NCI-H1417 treated with DMSO at 0.1 percent for 48 hours (cell line): ENCODE data around the gene PDE4D.

Experiments used
- DNase-seq: peaks from one replicate; lab custom pipeline; 2025; lab: John Stamatoyannopoulos, UW

The PDE4D gene

GRCh38 chr5:59177644-59178043 lies 715.9 kb downstream of the PDE4D start:
- no peak for DNase-seq

GRCh38 chr5:59174248-59174844 lies 719.2 kb downstream of the PDE4D start:
- DNase-seq: no peak

GRCh38 chr5:59173578-59173977 lies 719.9 kb downstream of the PDE4D start:
- no peak for DNase-seq

- no peak for DNase-seq
Observed at GRCh38 chr5:59171131-59171530, 722.4 kb downstream of the PDE4D start.

- no peak for DNase-seq
Observed at GRCh38 chr5:59169768-59170150, 723.8 kb downstream of the PDE4D start.

- no peak for DNase-seq
Observed at GRCh38 chr5:59169081-59169767, 724.3 kb downstream of the PDE4D start.

GRCh38 chr5:59168067-59168466 lies 725.5 kb downstream of the PDE4D start:
- DNase-seq: no peak

GRCh38 chr5:59164041-59164830 lies 729.3 kb downstream of the PDE4D start:
- no peak for DNase-seq

GRCh38 chr5:59161221-59162105 lies 732.1 kb downstream of the PDE4D start:
- no peak for DNase-seq

- DNase-seq: no peak
Observed at GRCh38 chr5:59158637-59159391, 734.7 kb downstream of the PDE4D start.

GRCh38 chr5:59158165-59158564 lies 735.4 kb downstream of the PDE4D start:
- DNase-seq: no peak

GRCh38 chr5:59157068-59157467 lies 736.5 kb downstream of the PDE4D start:
- DNase-seq: no peak

- no peak for DNase-seq
Observed at GRCh38 chr5:59152701-59153245, 740.8 kb downstream of the PDE4D start.

GRCh38 chr5:59151162-59151889 lies 742.2 kb downstream of the PDE4D start:
- DNase-seq: no peak

- DNase-seq: no peak
Observed at GRCh38 chr5:59149827-59150226, 743.7 kb downstream of the PDE4D start.

- no peak for DNase-seq
Observed at GRCh38 chr5:59149271-59149670, 744.3 kb downstream of the PDE4D start.

GRCh38 chr5:59146729-59147128 lies 746.8 kb downstream of the PDE4D start:
- no peak for DNase-seq

GRCh38 chr5:59143926-59144333 lies 749.6 kb downstream of the PDE4D start:
- no peak for DNase-seq

- DNase-seq: no peak
Observed at GRCh38 chr5:59142927-59143326, 750.6 kb downstream of the PDE4D start.

GRCh38 chr5:59142138-59142537 lies 751.4 kb downstream of the PDE4D start:
- no peak for DNase-seq
